GM19467 (cell line): ENCODE data around the gene GCAT.

Source experiments
- ATAC-seq: cut with Tn5 transposase; IDR thresholded peaks from one replicate; pipeline ENCODE4 v1.9.1; 2021; ENCODE audit warnings: mild to moderate bottlenecking, moderate library complexity; ENCODE audit not compliant: unreplicated experiment

Gene GCAT

DNA sequence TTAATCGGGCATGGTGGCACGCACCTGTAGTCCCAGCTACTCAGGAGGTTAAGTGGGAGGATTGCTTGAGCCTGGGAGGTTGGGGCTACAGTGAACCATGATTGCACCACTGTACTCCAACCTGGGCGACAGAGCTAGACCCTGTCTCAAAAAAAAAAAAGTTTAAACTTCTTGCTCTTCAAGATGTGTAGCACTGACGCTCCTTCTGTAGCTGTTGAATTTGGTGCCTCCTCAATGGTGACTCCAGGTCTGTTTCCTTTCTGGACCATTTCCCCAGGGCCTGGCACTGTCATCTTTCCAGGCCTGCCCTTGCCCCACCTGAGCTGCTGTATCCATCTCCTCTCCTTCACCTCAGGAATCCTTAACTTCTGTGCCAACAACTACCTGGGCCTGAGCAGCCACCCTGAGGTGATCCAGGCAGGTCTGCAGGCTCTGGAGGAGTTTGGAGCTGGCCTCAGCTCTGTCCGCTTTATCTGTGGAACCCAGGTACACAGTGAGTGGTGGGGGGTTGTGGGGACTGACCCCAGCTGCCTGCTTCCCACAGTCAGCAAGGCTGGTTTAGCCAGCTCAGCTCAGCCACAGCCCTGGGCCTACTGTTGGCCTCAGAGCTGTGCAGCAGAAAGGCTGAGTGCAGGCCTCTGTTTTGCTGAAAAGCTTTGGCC is 2.1 kb downstream of the GCAT start:
- no peak for ATAC-seq

DNA sequence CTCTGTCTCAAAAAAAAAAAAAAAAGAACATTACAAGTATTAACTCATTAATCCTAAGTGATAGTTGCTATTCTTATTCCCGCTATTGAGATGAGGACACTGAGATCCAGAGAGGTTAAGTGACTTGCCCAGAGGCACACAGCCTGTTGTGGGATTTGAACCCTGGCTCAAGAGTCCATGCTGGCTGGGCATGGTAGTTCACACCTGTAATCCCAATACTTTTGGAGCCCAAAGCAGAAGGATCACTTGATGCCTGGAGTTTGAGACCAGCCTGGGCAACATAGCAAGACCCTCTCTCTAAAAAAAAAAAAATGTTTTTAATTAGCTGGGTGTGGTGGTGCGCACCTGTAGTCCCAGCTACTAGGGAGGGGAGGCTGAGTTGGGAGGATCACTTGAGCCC is 4.1 kb downstream of the GCAT start:
- no peak for ATAC-seq

GRCh38 chr22:37812869-37813678 is 5.3 kb downstream of the GCAT start:
- ATAC-seq, result no peak

- ATAC-seq, result no peak
These were observed 7.9 kb downstream of the GCAT start for GRCh38 chr22:37815593-37815992.

DNA sequence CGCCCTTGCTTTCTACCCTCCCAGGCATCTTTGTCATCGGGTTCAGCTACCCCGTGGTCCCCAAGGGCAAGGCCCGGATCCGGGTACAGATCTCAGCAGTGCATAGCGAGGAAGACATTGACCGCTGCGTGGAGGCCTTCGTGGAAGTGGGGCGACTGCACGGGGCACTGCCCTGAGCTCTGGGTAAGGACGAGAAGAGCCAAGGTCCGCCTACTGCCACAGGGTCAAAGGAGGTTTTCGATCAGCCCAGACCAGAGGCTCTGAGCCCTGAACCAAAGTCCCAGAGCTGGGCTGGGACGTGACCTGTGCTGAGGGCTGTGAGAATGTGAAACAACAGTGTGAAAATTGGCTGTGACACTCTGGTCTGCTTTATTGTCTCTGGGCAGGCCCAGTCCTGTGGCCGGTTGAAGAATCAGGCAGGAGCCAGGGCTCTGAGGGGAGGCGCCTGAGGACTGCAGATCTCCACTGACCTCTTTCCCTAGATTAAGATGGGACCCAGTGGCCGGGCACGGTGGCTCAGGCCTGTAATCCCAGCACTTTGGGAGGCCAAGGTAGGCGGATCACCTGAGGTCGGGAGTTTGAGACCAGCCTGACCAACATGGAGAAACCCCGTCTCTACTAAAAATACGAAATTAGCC is 8.9 kb downstream of the GCAT start:
- ATAC-seq, result no peak

- no peak for ATAC-seq
These were observed 10.1 kb downstream of the GCAT start for GRCh38 chr22:37817705-37818408.

GRCh38 chr22:37818409-37819104 is 10.8 kb downstream of the GCAT start:
- ATAC-seq, result no peak

DNA sequence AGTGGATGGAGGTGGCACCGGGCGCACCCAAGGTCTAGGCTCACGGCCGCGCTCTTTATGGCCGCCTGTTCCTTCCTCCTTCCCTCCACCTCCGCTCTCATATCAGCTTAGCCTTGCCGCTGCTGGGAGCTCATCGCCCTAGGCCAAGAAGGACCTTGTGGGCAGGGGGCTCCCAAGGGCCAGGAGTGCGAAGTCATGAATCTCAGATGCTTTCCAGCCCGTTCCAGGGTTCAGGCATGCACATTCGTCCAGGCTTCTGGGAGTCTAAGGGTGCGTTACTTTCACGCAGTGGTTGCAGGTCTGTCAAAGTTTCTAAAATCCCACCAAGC is 11.3 kb downstream of the GCAT start:
- ATAC-seq, result no peak

GRCh38 chr22:37820350-37820749 is 12.6 kb downstream of the GCAT start:
- no peak for ATAC-seq

DNA sequence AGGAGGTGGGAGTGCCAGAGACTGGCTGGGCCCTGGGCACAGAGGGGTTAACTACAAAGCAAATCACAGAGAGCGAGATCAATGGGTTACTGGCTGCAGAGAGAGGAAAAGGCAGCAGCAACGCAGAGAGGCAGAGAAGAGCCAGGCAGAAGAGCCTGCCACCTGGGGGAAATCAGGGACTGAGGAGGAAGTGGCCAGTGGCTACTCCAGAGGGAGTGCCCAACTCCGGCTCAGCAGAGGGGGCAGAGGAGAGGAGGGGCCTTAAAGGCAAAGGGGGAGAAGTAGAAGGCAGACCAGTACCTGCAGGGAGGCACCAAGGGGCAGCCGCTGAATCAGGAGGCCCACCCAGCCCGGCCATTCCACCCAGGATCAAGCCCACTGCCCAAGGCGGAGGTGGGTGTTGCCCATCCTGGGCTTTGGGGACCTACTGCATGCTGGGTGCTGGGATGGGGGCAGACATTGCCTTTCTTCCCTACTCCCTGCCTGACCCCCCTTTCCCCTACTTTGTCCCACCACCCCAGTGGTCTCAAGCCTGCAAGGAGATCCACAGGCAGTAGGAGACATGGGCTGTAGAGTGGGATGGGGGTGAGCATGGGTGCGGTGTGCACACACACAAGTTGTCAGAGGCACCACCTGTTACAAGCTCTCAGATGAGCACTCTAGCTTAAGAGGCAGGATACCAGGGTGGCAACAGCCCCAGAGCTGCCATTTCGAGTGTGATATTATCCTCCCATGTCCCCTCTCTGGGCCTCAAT is 14.5 kb downstream of the GCAT start:
- ATAC-seq, result no peak

GRCh38 chr22:37823134-37823985 is 15.6 kb downstream of the GCAT start, which contains the start of gene GALR3:
Gene GALR3, plus strand, starts transcription at chr22:37823382. Its CDS starts 25 bp downstream, at chr22:37823407.
- no peak for ATAC-seq

GRCh38 chr22:37824674-37825641 is 17.2 kb downstream of the GCAT start:
- no peak for ATAC-seq

- no peak for ATAC-seq
These were observed 19.3 kb downstream of the GCAT start for GRCh38 chr22:37827056-37827455.

- no peak for ATAC-seq
These were observed 22.5 kb downstream of the GCAT start for GRCh38 chr22:37830093-37830842.

- ATAC-seq, result no peak
These were observed 23.7 kb downstream of the GCAT start for GRCh38 chr22:37831472-37831871.

DNA sequence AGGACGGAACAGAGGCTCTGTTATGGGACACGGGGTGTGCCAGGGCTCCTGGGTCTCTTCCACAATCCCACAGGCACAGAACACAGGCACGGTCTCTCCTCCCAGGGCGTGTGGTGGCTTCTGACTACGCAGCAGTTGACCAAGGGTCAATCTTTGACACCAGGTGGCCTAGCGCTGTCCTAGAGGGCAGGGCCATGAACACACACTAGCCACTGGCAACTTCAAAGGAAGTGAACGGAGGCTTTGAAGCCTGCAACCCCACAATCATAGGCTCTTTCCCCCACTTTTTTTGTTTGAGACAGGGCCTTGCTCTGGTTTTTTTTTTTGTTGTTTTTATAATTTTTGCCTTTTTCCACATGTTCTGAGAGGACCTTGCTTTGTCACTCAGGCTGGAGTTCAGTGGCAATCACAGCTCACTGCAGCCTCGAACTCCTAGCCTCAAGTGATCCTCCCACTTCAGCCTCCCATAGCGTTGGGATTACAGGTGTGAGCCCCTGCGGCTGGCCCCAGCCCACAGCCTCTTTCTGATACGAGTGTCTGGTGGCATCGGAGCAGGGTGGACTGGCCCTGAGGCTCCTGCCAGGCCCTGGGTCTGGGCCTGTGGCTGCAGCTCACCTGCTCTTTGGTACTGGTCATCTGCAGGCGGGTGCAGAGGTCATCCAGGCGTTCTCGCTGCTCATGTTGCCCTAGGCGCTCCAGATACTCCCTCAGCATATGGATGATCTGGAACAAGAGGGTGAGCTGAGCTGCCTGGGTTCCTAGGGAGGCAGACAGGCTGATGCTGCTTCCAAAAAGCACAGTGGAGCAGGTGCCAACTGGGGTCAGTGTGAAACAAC is 24.5 kb downstream of the GCAT start:
- ATAC-seq, result no peak
